GM18498 (cell line): ENCODE data around the gene ANKRD33.

ENCODE experiments used
- ATAC-seq: cut with Tn5 transposase; IDR thresholded peaks from one replicate; pipeline ENCODE4 v1.9.1; 2021; ENCODE audit warnings: mild to moderate bottlenecking, moderate library complexity; ENCODE audit not compliant: unreplicated experiment

The ANKRD33 gene

DNA sequence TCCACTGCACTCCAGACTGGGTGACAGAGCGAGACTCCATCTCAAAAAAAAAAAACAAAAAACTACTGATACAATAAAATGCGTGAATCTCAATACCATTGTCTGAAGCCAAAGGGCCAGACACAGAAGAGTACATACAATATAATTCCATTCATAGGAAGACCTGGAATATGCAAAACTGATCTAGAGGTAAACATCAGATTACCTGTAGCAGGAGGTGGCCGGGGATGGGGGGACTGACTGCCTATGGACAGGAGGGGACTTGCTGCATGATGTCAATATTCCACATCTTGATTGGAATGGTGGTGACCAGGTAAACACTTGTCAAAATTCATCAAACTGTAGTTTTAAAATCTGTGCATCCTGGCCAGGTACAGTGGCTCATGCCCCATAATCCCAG is 26.9 kb upstream of the ANKRD33 start:
- no peak for ATAC-seq

DNA sequence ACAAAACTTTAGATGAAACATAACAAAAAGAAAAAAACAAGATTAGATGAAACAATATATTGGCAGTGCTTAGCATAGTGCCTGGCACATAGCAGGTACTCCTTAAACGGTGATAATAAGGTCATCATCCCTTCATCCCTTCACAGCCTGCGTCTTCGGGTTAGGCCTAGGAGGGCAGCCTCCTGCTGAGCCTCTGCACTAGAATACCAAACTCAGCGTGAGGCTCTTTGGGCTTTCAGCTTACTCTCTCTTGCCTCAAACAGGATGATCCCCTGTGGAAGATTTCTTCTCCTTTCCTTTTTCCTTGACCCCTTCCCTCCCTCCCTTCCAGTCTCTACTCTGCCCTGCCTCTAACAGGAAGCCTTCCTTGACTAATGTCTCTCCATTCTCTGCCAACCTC is 25.0 kb upstream of the ANKRD33 start:
- no peak for ATAC-seq

- ATAC-seq = no peak
These were observed 24.5 kb upstream of the ANKRD33 start for GRCh38 chr12:51863363-51863932.

DNA sequence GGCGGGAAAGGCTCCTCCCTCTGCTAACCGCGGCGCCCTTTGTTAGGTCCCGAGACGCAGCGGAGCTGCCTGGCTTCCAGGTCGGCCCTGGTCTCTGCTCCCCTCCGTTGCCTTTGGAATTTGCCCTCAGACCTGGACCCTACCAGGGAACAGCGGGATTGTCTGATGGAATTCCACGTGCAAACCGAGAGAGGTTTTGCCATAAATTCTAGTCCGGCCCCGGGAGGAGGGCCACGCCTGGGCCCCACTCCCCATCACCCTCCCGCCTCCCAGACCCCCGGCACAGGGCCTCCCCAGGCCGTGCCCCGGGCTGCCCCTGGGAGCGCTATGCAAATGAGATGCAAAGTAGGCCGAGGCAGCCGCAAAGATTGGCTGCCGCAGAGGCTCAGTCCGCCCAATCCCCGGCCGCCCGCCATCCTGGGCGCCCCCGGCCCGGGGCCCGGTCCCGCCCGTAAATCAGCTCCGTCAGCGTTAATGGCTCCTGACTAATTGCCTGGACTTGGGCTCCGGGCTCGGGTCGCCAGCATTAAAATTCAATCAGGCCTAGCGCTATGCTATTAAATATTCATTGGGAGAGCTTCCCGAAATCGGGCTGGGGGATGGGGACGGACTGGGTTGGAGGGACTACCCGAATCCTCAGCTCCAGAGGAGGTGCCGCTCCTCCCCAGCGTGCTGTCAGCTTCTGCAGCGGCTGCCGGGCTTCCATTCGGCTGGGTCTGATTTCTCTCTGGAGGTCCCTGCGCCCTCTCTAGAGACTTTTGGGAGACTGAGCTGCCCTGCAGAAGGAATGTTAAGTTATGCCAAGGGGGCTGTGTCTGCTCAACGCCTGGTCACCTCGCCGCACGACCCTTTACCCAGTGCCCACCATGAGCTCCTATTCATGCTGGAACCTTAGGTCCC is 23.7 kb upstream of the ANKRD33 start:
- no peak for ATAC-seq

DNA sequence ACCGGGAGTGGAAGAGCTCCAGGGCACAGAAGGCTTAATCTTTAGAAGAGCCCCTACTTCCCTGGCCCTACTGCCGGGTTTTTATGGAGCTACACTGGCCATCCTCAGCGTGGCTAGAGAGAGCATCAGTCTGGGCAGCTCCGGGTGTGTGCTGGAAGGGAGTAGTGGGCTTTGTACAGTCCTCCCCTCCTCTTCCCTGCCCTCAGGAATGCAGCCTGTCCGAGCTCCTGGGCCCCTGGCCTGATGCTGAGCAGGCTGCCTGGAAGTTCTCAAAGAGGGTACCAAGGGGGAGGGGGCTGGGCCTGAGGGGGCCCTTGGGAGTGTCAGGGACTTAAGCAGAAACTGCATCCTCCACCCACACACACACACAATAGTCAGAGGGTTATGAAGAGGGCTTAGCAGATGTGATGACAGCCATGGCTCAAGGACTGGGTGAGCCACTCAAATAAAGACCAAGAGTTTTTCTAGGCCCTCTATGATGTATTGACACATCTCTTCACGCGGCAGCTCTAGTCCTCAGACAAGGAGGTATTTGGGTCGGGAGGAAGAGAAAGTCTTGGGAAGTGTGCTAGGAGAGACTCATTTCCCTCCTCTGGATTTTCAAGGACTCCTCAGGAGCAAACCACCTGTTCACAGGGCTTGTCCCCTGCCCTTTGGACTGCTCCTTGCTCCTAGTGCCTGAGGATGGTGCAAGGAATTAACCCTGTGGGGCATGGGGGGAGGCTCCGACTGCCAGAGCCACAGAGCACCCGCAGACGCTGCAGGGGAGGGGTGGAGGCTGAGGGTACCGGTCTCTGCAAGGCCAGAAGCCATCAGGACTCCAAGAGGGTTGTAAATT is 22.9 kb upstream of the ANKRD33 start:
- no peak for ATAC-seq

DNA sequence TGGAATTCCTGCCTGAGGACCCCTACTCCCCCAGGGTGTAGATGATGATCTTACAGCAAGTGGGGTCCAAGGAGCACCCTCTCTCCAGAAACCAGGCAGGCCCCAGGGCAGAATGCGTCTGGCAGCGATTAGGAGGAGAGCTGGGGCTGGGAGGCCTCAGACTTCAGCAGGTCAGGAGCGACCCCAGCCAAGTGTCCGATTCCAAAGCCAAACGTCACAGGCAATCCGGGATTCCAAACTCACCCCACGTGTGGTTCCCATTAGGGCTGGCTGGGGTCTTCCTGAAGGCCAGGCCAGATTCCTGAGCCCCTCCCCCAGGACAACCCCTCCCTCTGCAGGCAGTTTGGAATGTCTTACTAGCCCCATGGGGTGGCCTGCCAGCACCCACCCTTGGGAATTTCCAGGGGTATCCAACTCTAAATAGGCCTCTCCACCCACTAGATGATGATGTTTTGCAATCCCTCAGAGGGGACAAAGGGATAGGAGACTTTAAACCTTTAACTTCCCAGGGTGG is 22.1 kb upstream of the ANKRD33 start:
- ATAC-seq = no peak

- no peak for ATAC-seq
These were observed 21.6 kb upstream of the ANKRD33 start for GRCh38 chr12:51866324-51866723.

GRCh38 chr12:51866762-51867161 is 21.1 kb upstream of the ANKRD33 start:
- ATAC-seq = no peak

GRCh38 chr12:51867371-51867770 is 20.5 kb upstream of the ANKRD33 start:
- no peak for ATAC-seq

DNA sequence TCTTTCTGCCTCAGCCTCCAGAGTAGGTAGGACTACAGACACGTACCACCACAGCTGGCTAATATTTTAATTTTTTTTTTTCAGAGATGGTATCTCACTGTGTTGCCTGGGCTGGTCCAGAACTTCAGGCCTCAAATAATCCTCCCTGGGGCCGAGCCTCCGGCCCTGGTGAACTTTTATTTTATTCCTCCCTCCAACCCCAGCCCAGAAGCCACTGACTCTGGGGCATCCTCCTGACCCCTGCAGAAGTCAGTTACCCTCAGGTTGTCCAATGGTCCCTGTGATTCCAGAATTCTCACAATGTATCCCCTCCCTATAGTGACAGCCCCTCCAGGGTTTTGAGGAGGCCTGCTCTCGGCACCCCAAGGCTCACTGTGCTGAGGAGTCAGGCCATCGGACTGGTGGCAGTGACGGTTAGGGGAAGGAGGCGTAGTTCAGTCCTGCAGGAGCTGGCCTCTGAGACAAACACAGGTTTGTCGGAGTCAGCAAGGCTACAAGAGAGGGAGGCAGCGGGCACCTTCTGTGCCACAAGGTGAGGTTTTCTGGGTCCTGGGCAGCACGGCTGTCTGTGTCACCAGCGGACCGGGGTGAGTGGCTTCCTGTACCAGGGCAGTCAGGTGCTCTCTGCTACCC is 20.0 kb upstream of the ANKRD33 start:
- ATAC-seq = no peak

DNA sequence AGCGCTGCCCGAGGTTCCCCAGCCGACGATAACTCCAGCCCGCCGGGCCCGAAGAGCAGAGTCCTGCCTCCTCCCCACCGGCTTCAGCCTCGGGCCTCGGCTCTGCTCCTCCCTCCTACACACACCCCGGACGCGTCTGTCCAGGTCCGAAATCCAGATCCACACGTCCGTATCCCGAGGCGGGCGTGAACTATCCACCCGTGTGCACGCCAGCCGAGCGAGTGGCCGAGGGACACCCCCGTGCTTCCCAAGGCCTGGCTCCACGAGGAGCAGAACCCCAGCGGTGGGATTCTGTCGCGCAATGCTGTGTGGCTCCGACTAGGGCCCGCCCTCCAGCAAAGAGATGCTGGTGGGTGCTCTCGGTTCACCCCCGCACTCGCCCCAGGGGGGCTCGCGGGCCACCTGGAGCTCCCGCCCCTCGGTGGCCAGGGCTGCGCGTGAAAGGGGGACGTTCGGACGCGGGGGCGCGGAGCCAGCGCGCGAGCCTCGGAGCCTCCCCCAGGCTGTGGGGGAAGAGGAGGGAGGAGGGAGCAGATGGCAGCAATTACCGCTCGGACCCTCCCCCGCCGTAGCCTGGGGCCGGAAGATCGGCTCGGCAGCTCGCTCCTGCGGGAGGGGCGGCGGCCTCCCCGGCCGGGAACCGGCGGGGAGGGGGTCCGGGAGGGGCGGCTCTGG is 18.9 kb upstream of the ANKRD33 start:
- ATAC-seq = no peak

DNA sequence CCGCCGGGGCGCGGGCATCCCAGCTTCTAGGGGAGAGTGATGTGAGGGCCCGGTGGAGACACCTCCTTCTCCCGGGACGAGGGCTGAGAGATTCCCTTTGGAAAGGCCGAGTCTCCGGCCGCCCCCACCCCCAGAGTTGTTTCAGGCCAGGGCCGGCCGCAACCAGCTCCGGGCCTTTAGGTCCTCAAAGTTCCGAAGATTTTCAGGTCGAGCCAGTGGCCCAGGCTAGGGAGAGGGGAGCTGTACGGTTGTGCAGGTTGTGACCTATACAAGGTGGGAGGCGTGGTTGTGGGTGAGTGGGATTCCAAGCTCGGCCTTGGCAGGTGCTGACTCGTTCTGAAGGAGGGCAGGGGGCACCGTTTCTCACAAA is 18.4 kb upstream of the ANKRD33 start:
- no peak for ATAC-seq

DNA sequence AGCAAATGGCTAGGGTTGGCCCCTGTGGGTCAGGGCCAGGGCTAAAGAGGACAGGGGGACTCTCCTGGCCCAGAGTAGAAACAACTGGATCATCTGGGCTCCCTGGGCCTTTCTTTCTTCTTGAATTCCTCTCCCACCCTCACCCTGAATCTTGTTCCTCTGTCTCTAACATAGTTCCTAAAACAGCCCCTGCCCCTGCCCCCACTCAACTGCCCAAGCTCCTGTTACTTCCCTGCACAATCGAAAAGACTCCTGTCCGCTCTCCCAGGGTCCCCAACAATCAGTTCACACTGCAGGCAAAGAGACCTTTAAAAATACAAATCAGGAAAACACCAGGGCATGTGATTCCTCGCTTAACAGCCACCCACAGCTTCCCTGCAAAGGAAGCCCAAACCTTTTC is 18.0 kb upstream of the ANKRD33 start:
- ATAC-seq = no peak

DNA sequence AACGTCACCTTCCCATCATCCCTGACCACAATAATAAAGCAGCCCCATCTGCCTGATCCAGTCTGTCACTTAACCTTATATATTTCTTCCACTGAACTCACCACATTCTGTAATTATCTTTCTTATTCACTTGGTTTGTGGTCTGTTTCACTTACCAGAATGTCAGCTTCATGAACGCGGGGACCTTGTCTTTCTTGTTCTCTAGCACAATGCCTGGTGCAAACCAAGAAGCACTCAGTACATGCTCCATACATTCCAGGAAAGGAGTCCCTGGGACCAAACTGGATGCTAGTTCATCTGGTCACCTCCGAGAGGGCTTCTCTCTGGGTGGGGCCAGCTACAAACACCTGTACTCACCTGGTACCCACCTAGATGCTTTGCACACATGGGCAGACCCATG is 17.4 kb upstream of the ANKRD33 start:
- ATAC-seq = no peak

DNA sequence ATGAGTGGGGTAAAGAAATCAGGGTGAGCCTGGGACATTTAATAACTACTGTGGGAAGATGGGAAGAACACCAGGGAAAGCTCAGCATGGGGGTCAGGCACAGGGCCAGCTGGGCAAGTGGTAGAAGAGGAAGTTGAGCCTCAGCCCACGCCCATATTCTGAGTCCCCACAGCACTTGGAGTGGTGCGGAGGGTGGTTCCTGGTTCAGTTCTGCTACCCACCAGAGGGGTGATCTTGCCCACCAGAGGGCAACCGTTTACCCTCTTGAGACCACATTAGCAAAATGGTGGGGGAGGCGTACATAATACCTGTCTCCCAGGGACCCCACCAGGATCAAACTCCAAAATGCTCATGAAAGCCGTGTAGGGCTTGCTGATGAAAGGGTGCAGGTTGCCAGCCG is 16.8 kb upstream of the ANKRD33 start:
- no peak for ATAC-seq

- no peak for ATAC-seq
These were observed 15.8 kb upstream of the ANKRD33 start for GRCh38 chr12:51871918-51872688.

GRCh38 chr12:51872689-51872981 is 15.3 kb upstream of the ANKRD33 start:
- ATAC-seq = no peak

DNA sequence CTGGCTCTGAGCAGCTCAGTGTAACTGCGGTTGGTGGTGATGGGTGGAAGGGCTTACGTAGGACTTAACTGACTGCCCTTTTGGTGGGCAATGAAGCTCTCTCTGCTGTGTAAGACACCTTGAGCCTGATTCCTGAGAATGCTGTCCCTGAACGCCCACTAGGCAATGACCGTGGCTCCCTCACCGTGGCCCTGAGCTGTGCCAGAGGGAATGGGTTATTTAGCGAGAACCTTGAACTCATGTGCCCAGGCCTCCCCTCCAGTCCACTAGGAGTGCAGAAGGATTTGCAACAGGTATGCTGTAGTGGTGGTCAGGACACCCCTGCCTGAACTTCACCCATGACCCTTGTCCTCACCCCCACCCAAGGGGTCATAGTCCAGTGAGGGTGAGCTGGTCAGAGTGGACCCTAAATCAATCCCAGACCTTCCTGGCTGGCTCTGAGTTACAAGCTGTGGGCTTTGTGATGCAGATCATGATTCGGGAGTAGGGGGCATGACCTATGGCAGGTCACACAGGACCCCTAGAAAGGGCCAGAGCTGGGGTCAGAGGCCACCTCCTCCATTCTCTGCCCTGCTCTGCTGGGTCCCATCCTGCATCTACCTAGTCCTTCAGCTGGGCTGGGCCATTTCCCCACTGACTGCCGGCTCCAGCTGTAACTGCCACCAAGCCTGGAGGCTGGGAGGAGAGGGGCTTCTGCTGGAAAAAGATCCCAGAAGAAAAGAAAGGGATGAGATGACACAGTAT is 14.5 kb upstream of the ANKRD33 start:
- ATAC-seq = no peak

DNA sequence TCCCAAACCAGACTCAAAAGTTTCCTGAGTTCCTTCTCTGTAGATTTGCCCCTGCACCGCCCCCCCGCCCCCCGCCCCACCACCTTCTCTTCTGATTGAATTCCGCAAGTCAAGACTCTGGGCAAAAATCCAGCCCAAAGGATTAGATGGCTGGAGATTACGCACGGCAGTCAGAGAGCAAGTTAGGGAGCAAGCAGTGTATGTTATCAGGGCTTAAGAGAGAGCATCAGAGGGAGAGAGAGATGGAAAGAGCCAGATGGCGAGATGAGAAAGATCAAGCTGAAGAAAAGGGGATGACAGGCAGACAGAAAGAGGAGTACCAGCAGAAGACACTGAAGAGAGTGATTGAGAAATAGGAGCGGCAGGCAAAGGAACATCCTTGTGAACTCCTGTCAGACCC is 13.9 kb upstream of the ANKRD33 start:
- no peak for ATAC-seq
